Pancreas (tissue), 10 donors: ENCODE results near the gene MLIP. TPM values are rescaled to one million over a fixed set of nuclear protein-coding genes. Genes with fewer than 3 reads are reported as not detected.
"Not testable (repeated sequence)": the region's sequence is repeated elsewhere in the genome, so short reads cannot be mapped to it uniquely, and the experiment has no call there.

Experiments used
- ATAC-seq, 4 donors: fragments of 200-7000 bp; cut with Tn5 transposase; one replicate each; pipeline versions ENCODE4 v1.8.0 to v1.9.1; 2020; ENCODE audit warnings: mild to moderate bottlenecking in 4 of 4, moderate library complexity in 4 of 4
- DNase-seq, 6 donors: peaks; one replicate each; pipeline ENCODE4 v3.0.0-alpha.2; 2020
- FAIRE-seq: peaks from 2 replicates; lab custom pipeline; 2012; peaks lifted over from hg19 to GRCh38; lab: Jason Lieb, UNC
- H3K27ac ChIP-seq, 4 donors: fragments of 200-600 bp; sonication (generic); 1 replicate in 3 of 4; 2 replicates in 1 of 4; pipeline versions ENCODE4 v1.5.0 to v1.8.0; 2020
- H3K27me3 ChIP-seq, 4 donors: fragments of 200-600 bp; one replicate each; pipeline ENCODE4 v1.8.0; 2021
- H3K36me3 ChIP-seq, 3 donors: fragments of 200-600 bp; sonication (generic) in 1 of 3; one replicate each; pipeline versions ENCODE4 v1.5.0 to v1.8.0; 2020 to 2021
- H3K4me1 ChIP-seq, 3 donors: fragments of 200-600 bp; one replicate each; pipeline ENCODE4 v1.8.0; 2021
- H3K4me3 ChIP-seq, 4 donors: fragments of 200-600 bp; sonication (generic) in 2 of 4; one replicate each; pipeline versions ENCODE4 v1.5.0 to v1.8.0; 2020 to 2021
- H3K9me3 ChIP-seq, 4 donors: fragments of 200-600 bp; one replicate each; pipeline ENCODE4 v1.8.0; 2021
- CTCF ChIP-seq, 4 donors: fragments of 200-600 bp; sonication (generic) in 3 of 4; IDR thresholded peaks; one replicate each; pipeline versions ENCODE4 v1.5.0 to v1.8.0; 2021; ENCODE audit warnings: antibody characterized with exemption in 4 of 4
- whole genome bisulfite sequencing, 2 donors: extraction: QIAGEN DNeasy Blood & Tissue Kit; methylation state at CpG; one replicate each; pipeline ENCODE4 v1.1.7; 2013; 5-methylcytosine and 5-hydroxymethylcytosine counted together
- intact Hi-C, 3 donors: fragments of 100-400 bp; cut with DNase I; formaldehyde crosslinking; loops; one replicate each; pipeline versions ENCODE4 v1.11.1 to v1.14.2; 2022
- polyA plus RNA-seq, 2 donors: library from polyadenylated mRNA; stranded (reverse); fragments of 200-250 nt; gene quantifications; one replicate each; pipeline ENCODE4 v1.2.3, GENCODE V29; 2013
- total RNA-seq, 6 donors: library from RNA; stranded (reverse); fragmentation: NEBNext Ultra II Directional in 4 of 6; extraction: Animal tissue kit (Norgen Biotek cat#: 25700) in 4 of 6; gene quantifications; one replicate each; pipeline versions ENCODE4 v1.2.1 to v1.2.4, GENCODE V29; 2021 to 2023
- donor health status: healthy with polysubstance abuse.
- donor health status: DM: no; HTN: no; CAD: no; lungs with moderate emphysema.
- donor health status: DM: no; HTN: no; CAD: no.
- donor health status: control.
- donor health status: control.
- donor health status: Bipolar disorder and iron deficiency.
- donor health status: DM: yes; HTN: yes; CAD: no.
- donor health status: DM: no; HTN: no; CAD: no.
- donor health status: DM: no; HTN: no; CAD: no.
- donor health status: DM: yes; HTN: yes; CAD: no.

Gene MLIP
- total and polyA plus RNA-seq, 8 donors, result 0.32 to 5.8 (median 0.77) TPM

GRCh38 chr6:54248319-54248718, 137.1 kb downstream of the MLIP start:
- no peak for FAIRE-seq

GRCh38 chr6:54248994-54249393, 137.8 kb downstream of the MLIP start:
- intact Hi-C loops, result no loop called here
- Histone ChIP-seq H3K9me3 (no peaks in the 10 kb centered on the region), H3K27me3 (no peaks in the 10 kb centered on the region), H3K36me3 (no peaks in the 10 kb centered on the region), H3K27ac (no peak overlapping the region), H3K4me3 (no peak overlapping the region), H3K4me1 (no peaks in the 10 kb centered on the region)
- WGBS, 2 donors, result 69 to 89% methylated on average over 1 of the region's 1 CpG
- FAIRE-seq (no peak), DNase-seq (no peak), ATAC-seq (no peak)
- TF ChIP-seq CTCF (IDR thresholded peaks at IDR 0.05), result no peak

More at GRCh38 chr6:54248319-54248718, 137.1 kb downstream of the MLIP start:
- no peaks in the 10 kb centered on the region for H3K4me1 ChIP-seq
- TF ChIP-seq CTCF (IDR thresholded peaks at IDR 0.05), result no peak
- DNase-seq (no peak), ATAC-seq (no peak)
- H3K27me3 ChIP-seq, result no peaks in the 10 kb centered on the region
- no peaks in the 10 kb centered on the region for H3K9me3 ChIP-seq
- H3K36me3 ChIP-seq, result no peaks in the 10 kb centered on the region
- intact Hi-C loops, result no loop called here
- no peak overlapping the region for H3K4me3 ChIP-seq
- no peak overlapping the region for H3K27ac ChIP-seq

DNA sequence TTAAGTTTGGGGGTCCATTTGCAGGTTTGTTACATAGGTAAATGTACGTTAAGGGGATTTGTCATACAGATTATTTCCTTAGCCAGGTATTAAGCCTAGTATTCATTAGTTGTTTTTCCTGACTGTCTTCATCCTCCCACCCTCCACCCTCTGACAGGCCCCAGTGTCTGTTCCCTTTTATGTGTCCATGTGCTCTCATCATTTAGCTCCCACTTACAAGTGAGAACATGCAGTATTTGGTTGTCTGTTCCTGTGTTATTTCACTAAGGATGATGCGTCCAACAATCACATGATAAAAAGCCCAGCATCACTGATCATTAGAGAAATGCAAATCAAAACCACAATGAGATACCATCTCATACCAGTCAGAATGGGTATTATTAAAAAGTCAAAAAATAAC, 138.6 kb downstream of the MLIP start:
- DNase-seq, H3K4me1 ChIP-seq, H3K36me3 ChIP-seq, H3K27ac ChIP-seq, H3K4me3 ChIP-seq, H3K9me3 ChIP-seq, H3K27me3 ChIP-seq, intact Hi-C loops, FAIRE-seq, ATAC-seq: not testable (repeated sequence)
- 66 to 82% methylated on average over 2 of the region's 2 CpGs for WGBS, 2 donors

DNA sequence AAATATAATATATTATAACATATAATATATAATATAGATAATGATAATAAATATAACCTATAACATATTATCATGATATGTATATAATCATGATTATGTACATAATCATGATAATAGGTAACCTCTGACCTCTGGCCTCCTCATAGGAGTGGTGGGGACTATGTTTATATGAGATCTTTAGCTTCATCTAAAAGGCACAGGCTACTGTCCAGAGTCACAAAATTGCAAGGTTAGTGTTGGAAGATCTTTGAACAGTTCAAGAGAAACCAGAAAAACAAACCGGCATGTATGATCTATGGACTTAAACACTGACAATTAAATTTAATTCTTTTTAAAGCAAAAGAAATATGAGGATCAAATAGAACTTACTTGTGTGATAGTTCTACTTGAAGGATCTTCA, 141.3 kb downstream of the MLIP start:
- H3K36me3 ChIP-seq, result no peaks in the 10 kb centered on the region
- H3K27ac ChIP-seq, result no peak overlapping the region
- no peaks in the 10 kb centered on the region for H3K27me3 ChIP-seq
- no peak for FAIRE-seq
- 76 to 97% methylated on average over 1 of the region's 1 CpG for WGBS, 2 donors
- intact Hi-C loops, result no loop called here
- no peak for DNase-seq
- no peak for TF ChIP-seq CTCF (IDR thresholded peaks at IDR 0.05)
- ATAC-seq, result no peak
- no peaks in the 10 kb centered on the region for H3K4me1 ChIP-seq
- H3K9me3 ChIP-seq, result no peaks in the 10 kb centered on the region
- no peak overlapping the region for H3K4me3 ChIP-seq

DNA sequence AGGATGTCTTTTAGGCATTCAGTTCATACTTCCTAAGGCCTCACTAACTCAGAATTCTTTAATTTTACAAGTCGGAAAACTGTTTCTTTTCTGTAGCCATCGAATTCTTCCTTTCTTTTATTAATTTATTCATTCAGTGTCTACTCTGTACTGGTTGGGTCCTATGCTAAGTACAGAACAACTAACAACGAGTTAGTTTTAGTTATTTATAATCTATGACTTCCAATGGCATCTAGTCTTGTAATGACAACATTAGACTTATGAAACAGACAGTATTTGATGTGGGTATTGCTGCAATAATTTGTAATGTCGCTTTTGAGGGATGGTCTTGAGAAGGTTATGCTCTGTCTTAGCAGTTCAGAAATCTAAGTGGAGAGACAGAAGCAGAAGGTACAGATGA, 141.7 kb downstream of the MLIP start:
- 71 to 81% methylated on average over 4 of the region's 4 CpGs for WGBS, 2 donors
- DNase-seq, result no peak
- Histone ChIP-seq H3K9me3 (no peaks in the 10 kb centered on the region), H3K4me3 (no peak overlapping the region), H3K4me1 (no peaks in the 10 kb centered on the region), H3K27me3 (no peaks in the 10 kb centered on the region), H3K27ac (no peak overlapping the region), H3K36me3 (no peaks in the 10 kb centered on the region)
- intact Hi-C loops, result no loop called here
- no peak for TF ChIP-seq CTCF (IDR thresholded peaks at IDR 0.05)
- no peak for FAIRE-seq
- ATAC-seq, result no peak

DNA sequence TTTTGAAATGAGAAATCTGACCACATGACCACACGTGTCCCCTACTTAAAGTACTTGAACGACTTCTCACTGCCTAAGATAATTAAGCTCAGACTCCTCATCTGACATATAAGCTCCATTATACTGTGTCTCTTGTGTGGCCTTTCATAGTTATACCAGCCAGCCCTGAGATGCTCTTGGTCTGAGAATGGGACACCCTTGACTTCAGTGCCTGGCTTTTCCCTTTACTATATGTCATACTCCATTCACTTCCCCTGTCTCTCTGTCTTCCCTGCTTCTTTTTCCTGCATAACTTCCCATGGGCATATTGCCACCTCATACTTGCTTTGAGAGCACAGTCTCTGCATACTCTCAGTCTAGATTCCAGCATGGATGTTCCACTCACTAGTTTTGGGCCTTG, 143.6 kb downstream of the MLIP start:
- Histone ChIP-seq H3K9me3 (no peaks in the 10 kb centered on the region), H3K4me3 (no peak overlapping the region), H3K36me3 (no peaks in the 10 kb centered on the region), H3K27ac (no peak overlapping the region), H3K27me3 (no peaks in the 10 kb centered on the region), H3K4me1 (no peaks in the 10 kb centered on the region)
- DNase-seq (no peak), ATAC-seq (no peak), FAIRE-seq (no peak)
- intact Hi-C loops, result no loop called here
- no peak for TF ChIP-seq CTCF (IDR thresholded peaks at IDR 0.05)
- 63 to 86% methylated on average over 2 of the region's 2 CpGs for WGBS, 2 donors
